Activated naive CD4-positive, alpha-beta T cell treated with anti-CD3 and anti-CD28 coated beads, Interleukin-2, amount 50 U/mL, for 24 hours (primary cell): ENCODE measurements around the gene STX16.

ENCODE experiments used
- H3K27ac Mint-ChIP-seq: one replicate; pipeline ENCODE4 v1.8.0; 2021; ENCODE audit warnings: mild to moderate bottlenecking, mixed read lengths
- H3K27me3 Mint-ChIP-seq: one replicate; pipeline ENCODE4 v1.8.0; 2021; ENCODE audit warnings: mixed read lengths
- H3K36me3 Mint-ChIP-seq: one replicate; pipeline ENCODE4 v1.8.0; 2021; ENCODE audit warnings: mixed read lengths
- H3K4me1 Mint-ChIP-seq: one replicate; pipeline ENCODE4 v1.8.0; 2021; ENCODE audit warnings: mixed read lengths
- H3K4me3 Mint-ChIP-seq: one replicate; pipeline ENCODE4 v1.8.0; 2021; ENCODE audit warnings: mild to moderate bottlenecking, mixed read lengths
- H3K9me3 Mint-ChIP-seq: one replicate; pipeline ENCODE4 v1.8.0; 2021; ENCODE audit warnings: mixed read lengths

STX16 gene

DNA sequence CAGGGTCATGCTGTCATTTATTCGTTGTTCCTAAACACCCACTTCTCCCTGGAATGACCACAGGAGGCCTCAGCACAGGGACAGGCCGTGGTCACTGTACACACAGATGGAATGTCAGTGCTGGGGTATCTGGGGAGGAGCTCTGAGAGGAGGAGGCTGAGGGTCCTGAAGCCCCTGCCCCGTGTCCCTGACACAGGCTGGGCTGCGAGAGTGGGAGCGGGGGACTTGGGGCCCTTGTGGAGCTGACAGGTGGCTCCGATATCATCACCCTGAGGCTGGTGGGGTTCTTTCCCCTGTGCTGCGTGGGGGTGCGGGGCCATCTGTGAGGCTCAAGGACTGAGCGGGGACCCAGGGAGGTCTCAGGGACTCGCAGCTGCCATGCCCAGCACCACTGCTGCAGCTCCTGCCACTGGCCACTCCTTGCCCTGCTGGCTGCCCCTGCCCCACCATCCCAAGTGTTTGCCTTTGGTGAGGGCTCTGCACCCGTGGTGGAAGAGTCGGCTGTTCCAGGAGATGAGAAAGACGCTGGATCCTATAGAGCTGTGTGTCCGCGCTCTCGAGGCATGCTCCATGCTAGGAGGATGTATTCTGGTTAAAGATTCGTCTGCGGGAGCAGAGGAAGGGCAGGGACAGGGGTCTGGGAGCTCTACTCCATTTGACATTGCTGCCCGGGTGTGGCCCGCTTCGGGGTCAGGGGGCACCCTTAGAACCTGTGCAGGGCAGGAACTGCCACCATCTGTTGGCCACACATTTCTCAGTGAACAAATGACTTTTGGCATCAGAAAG, 60.4 kb downstream of the STX16 start:
- no peak overlapping the region for H3K4me3 Mint-ChIP-seq
- peaks cover 1% of the 10 kb centered on the region for H3K36me3 Mint-ChIP-seq
- no peaks in the 10 kb centered on the region for H3K9me3 Mint-ChIP-seq
- H3K27ac Mint-ChIP-seq = no peak overlapping the region
- H3K27me3 Mint-ChIP-seq = no peaks in the 10 kb centered on the region
- no peaks in the 10 kb centered on the region for H3K4me1 Mint-ChIP-seq

- Mint-ChIP-seq H3K9me3 (no peaks in the 10 kb centered on the region), H3K4me1 (no peaks in the 10 kb centered on the region), H3K27me3 (no peaks in the 10 kb centered on the region), H3K27ac (no peak overlapping the region), H3K36me3 (peaks cover 1% of the 10 kb centered on the region), H3K4me3 (no peak overlapping the region)
These were observed 61.2 kb downstream of the STX16 start for GRCh38 chr20:58712151-58712791.

GRCh38 chr20:58712806-58713731, 62.0 kb downstream of the STX16 start:
- Mint-ChIP-seq H3K36me3 (peaks cover 1% of the 10 kb centered on the region), H3K9me3 (no peaks in the 10 kb centered on the region)

GRCh38 chr20:58713801-58714339, 62.8 kb downstream of the STX16 start:
- Mint-ChIP-seq H3K27ac (no peak overlapping the region), H3K36me3 (peaks cover 1% of the 10 kb centered on the region), H3K4me1 (no peaks in the 10 kb centered on the region), H3K9me3 (no peaks in the 10 kb centered on the region), H3K4me3 (no peak overlapping the region), H3K27me3 (no peaks in the 10 kb centered on the region)

More at GRCh38 chr20:58712806-58713731, 62.0 kb downstream of the STX16 start:
- no peak overlapping the region for H3K27ac Mint-ChIP-seq
- H3K27me3 Mint-ChIP-seq = no peaks in the 10 kb centered on the region
- H3K4me3 Mint-ChIP-seq = no peak overlapping the region
- H3K4me1 Mint-ChIP-seq = no peaks in the 10 kb centered on the region

- H3K4me3 Mint-ChIP-seq = no peak overlapping the region
- H3K27ac Mint-ChIP-seq = no peak overlapping the region
- peaks cover 1% of the 10 kb centered on the region for H3K36me3 Mint-ChIP-seq
- H3K4me1 Mint-ChIP-seq = no peaks in the 10 kb centered on the region
- H3K9me3 Mint-ChIP-seq = no peaks in the 10 kb centered on the region
- no peaks in the 10 kb centered on the region for H3K27me3 Mint-ChIP-seq
These were observed 63.3 kb downstream of the STX16 start for GRCh38 chr20:58714340-58714922.

DNA sequence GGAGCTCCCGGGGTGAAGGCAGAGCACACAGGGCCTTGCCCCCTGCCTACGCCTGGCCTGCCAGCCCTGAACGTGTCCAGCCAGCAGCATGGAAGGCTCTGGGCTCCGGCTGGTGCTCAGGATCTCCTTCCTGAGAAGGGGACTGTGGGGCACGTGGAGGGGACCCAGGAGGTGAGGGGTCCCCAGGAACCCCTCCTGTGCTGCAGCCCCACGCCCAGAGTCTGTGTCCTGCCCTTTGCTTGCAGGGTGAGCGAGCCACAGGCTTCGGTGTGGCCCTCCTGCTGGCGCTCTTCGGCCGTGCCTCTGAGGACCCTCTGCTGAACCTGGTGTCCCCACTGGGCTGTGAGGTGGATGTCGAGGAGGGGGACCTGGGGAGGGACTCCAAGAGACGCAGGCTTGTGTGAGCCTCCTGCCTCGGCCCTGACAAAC, 63.9 kb downstream of the STX16 start:
- Mint-ChIP-seq H3K9me3 (no peaks in the 10 kb centered on the region), H3K27ac (no peak overlapping the region), H3K4me1 (no peaks in the 10 kb centered on the region), H3K4me3 (no peak overlapping the region), H3K27me3 (no peaks in the 10 kb centered on the region), H3K36me3 (peaks cover 1% of the 10 kb centered on the region)

GRCh38 chr20:58715391-58715800, 64.3 kb downstream of the STX16 start:
- Mint-ChIP-seq H3K9me3 (no peaks in the 10 kb centered on the region), H3K4me3 (no peak overlapping the region), H3K27me3 (no peaks in the 10 kb centered on the region), H3K36me3 (peaks cover 1% of the 10 kb centered on the region), H3K27ac (no peak overlapping the region), H3K4me1 (no peaks in the 10 kb centered on the region)

GRCh38 chr20:58715801-58716475, 64.9 kb downstream of the STX16 start:
- Mint-ChIP-seq H3K4me1 (no peaks in the 10 kb centered on the region), H3K4me3 (no peak overlapping the region), H3K36me3 (peaks cover 1% of the 10 kb centered on the region), H3K9me3 (no peaks in the 10 kb centered on the region), H3K27ac (no peak overlapping the region), H3K27me3 (no peaks in the 10 kb centered on the region)

DNA sequence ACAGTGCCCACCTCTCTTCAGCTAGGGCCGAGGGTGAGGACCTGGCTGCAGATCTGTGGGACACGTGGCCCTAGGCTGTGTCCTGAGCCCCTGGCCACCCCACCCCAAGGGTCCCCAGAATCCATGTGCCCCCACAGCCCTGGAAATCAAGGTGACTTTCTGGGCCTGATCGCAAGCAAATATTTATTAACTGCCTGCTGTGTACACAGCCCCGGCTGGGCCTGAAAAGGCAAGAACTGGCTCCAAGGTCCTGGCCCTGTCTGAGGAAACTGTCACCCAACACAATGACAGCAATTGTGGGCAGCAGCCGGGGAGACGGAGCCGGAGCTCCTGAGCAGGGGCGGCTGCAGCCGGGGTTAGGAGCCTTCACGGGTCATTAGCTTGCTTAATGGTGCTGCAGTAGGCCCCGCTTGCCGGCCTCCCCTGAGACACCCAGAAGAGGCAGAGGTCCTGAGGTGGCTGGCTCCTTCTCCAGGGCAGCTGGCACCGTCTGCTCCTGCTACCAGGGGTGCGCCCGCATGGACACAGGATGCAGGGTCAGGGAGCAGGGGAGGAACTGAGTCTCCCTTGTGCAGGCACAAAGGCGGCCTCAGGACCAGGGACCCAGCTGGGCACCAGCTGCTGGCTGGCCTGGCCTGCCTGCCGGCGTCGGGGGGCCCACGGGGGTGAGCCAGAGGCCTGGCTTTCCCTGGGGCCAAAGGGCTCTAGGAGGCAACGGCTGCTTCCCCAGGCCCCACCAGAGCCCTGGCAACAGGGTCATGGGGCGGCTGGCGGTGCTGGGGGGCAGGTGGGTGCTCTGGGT, 65.6 kb downstream of the STX16 start:
- Mint-ChIP-seq H3K4me1 (no peaks in the 10 kb centered on the region), H3K27ac (no peak overlapping the region), H3K9me3 (no peaks in the 10 kb centered on the region), H3K27me3 (peaks cover 3% of the 10 kb centered on the region), H3K4me3 (no peak overlapping the region), H3K36me3 (peaks cover 3% of the 10 kb centered on the region)

GRCh38 chr20:58717278-58718091, 66.4 kb downstream of the STX16 start:
- Mint-ChIP-seq H3K4me3 (no peak overlapping the region), H3K9me3 (no peaks in the 10 kb centered on the region), H3K4me1 (no peaks in the 10 kb centered on the region), H3K27ac (no peak overlapping the region), H3K27me3 (peaks cover 7% of the 10 kb centered on the region), H3K36me3 (peaks cover 3% of the 10 kb centered on the region)

- Mint-ChIP-seq H3K36me3 (peaks cover 3% of the 10 kb centered on the region), H3K27me3 (peaks cover 12% of the 10 kb centered on the region), H3K9me3 (no peaks in the 10 kb centered on the region), H3K4me1 (no peaks in the 10 kb centered on the region), H3K27ac (no peak overlapping the region), H3K4me3 (no peak overlapping the region)
These were observed 67.1 kb downstream of the STX16 start for GRCh38 chr20:58718121-58718563.

- no peaks in the 10 kb centered on the region for H3K4me1 Mint-ChIP-seq
- H3K27ac Mint-ChIP-seq = no peak overlapping the region
- H3K4me3 Mint-ChIP-seq = no peak overlapping the region
- H3K9me3 Mint-ChIP-seq = no peaks in the 10 kb centered on the region
- peaks cover 3% of the 10 kb centered on the region for H3K36me3 Mint-ChIP-seq
- peaks cover 17% of the 10 kb centered on the region for H3K27me3 Mint-ChIP-seq
These were observed 67.6 kb downstream of the STX16 start for GRCh38 chr20:58718729-58719128.

DNA sequence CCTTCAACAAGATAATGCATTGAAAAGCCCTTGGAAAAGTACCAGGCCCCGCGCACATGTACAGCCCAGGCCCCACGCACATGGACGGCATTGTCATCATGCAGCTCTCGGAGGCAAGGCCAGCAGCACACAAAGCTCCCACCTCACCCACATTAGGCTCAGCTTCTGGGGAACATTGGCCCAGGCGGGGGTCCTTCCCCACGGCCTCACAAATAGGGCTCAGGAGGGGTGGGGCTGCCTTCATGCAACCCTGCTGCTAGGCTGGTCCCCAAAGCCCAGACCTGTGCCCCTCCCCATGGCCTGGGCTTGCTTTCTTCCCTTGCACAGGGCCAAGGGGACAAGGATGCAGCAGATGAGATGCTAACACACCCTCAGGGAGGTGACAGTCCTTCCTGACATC, 68.2 kb downstream of the STX16 start:
- H3K27me3 Mint-ChIP-seq = peaks cover 17% of the 10 kb centered on the region
- peaks cover 3% of the 10 kb centered on the region for H3K36me3 Mint-ChIP-seq

More for the DNA sequence above, 68.2 kb downstream of the STX16 start:
- Mint-ChIP-seq H3K4me1 (no peaks in the 10 kb centered on the region), H3K4me3 (no peak overlapping the region), H3K9me3 (peaks cover 1% of the 10 kb centered on the region), H3K27ac (no peak overlapping the region)
